GM18505 (cell line): ENCODE measurements around the gene WDR27.
"Not testable (repeated sequence)": the region's sequence is repeated elsewhere in the genome, so short reads cannot be mapped to it uniquely, and the experiment has no call there.

Experiments used
- ATAC-seq: cut with Tn5 transposase; IDR thresholded peaks from one replicate; pipeline ENCODE4 v1.9.1; 2021; ENCODE audit not compliant: unreplicated experiment
- POLR2A ChIP-seq: IDR thresholded peaks from 4 replicates; pipeline ENCODE4 v1.6.1; 2011; ENCODE audit warnings: borderline replicate concordance; ENCODE audit not compliant: insufficient read depth, insufficient read length; ENCODE audit errors: extremely low read depth

WDR27 gene

GRCh38 chr6:169528755-169529154 lies 173.1 kb downstream of the WDR27 start:
- ATAC-seq = no peak
- TF ChIP-seq POLR2A = no peak

GRCh38 chr6:169527306-169527705 lies 174.5 kb downstream of the WDR27 start:
- TF ChIP-seq POLR2A = no peak
- no peak for ATAC-seq

GRCh38 chr6:169521825-169522224 lies 180.0 kb downstream of the WDR27 start:
- ATAC-seq = no peak
- no peak for TF ChIP-seq POLR2A

- no peak for TF ChIP-seq POLR2A
- no peak for ATAC-seq
Measured at GRCh38 chr6:169520104-169520503, 181.7 kb downstream of the WDR27 start.

GRCh38 chr6:169518451-169518850 lies 183.4 kb downstream of the WDR27 start:
- ATAC-seq = no peak
- TF ChIP-seq POLR2A = no peak

GRCh38 chr6:169513478-169514193 lies 188.2 kb downstream of the WDR27 start:
- no peak for TF ChIP-seq POLR2A

GRCh38 chr6:169511785-169512184 lies 190.0 kb downstream of the WDR27 start:
- not testable (repeated sequence) for ATAC-seq

More at GRCh38 chr6:169513478-169514193, 188.2 kb downstream of the WDR27 start:
- no peak for ATAC-seq

- ATAC-seq = no peak
- no peak for TF ChIP-seq POLR2A
Measured at GRCh38 chr6:169510871-169511270, 191.0 kb downstream of the WDR27 start.

- TF ChIP-seq POLR2A = no peak
- ATAC-seq = no peak
Measured at GRCh38 chr6:169508452-169508851, 193.4 kb downstream of the WDR27 start.

- TF ChIP-seq POLR2A = no peak
- ATAC-seq = no peak
Measured at GRCh38 chr6:169503422-169504152, 198.2 kb downstream of the WDR27 start.

GRCh38 chr6:169502445-169502844 lies 199.4 kb downstream of the WDR27 start:
- ATAC-seq = no peak
- TF ChIP-seq POLR2A = no peak

GRCh38 chr6:169501777-169502313 lies 200.0 kb downstream of the WDR27 start:
- TF ChIP-seq POLR2A = no peak
- no peak for ATAC-seq

- TF ChIP-seq POLR2A = no peak
- no peak for ATAC-seq
Measured at GRCh38 chr6:169501128-169501527, 200.7 kb downstream of the WDR27 start.

GRCh38 chr6:169500688-169501087 lies 201.1 kb downstream of the WDR27 start:
- no peak for ATAC-seq
- no peak for TF ChIP-seq POLR2A
